PFSK-1 (cell line): ENCODE measurements around the gene ST8SIA1.

Source experiments
- FOXP2 ChIP-seq: optimal IDR thresholded peaks from 2 replicates; pipeline ENCODE3; 2011; ENCODE audit warnings: borderline replicate concordance, control low read depth, inconsistent platforms; ENCODE audit not compliant: insufficient read depth; ENCODE audit errors: extremely low read length, extremely low read depth
- POLR2AphosphoS5 ChIP-seq: IDR thresholded peaks from 2 replicates; pipeline ENCODE4 v1.6.1; 2012; ENCODE audit warnings: low read depth, mild to moderate bottlenecking, control low read depth, low read length, moderate library complexity
- SIN3A ChIP-seq: IDR thresholded peaks from 2 replicates; pipeline ENCODE4 v1.6.1; 2012; ENCODE audit warnings: mild to moderate bottlenecking, low read length, moderate library complexity, borderline replicate concordance; ENCODE audit not compliant: insufficient read depth
- TAF1 ChIP-seq: IDR thresholded peaks from 2 replicates; pipeline ENCODE4 v1.6.1; 2012; ENCODE audit warnings: low read length, control low read depth, borderline replicate concordance; ENCODE audit not compliant: insufficient read depth
- TF ChIP-seq, protein P1 (sequence below), 2 experiments: IDR thresholded peaks; 2 replicates each; pipeline versions ENCODE4 v1.6.1 to v1.8.0; 2011 to 2012; ENCODE audit warnings: low read depth in 2 of 2, low read length in 2 of 2, control low read depth in 1 of 2, inconsistent platforms in 1 of 2, mild to moderate bottlenecking in 1 of 2, moderate library complexity in 1 of 2; ENCODE audit not compliant: insufficient read depth in 1 of 2

- TF ChIP-seq FOXP2 (no peak), POLR2AphosphoS5 (no peak), SIN3A (no peak), TAF1 (no peak)
- TF ChIP-seq, protein P1, sequence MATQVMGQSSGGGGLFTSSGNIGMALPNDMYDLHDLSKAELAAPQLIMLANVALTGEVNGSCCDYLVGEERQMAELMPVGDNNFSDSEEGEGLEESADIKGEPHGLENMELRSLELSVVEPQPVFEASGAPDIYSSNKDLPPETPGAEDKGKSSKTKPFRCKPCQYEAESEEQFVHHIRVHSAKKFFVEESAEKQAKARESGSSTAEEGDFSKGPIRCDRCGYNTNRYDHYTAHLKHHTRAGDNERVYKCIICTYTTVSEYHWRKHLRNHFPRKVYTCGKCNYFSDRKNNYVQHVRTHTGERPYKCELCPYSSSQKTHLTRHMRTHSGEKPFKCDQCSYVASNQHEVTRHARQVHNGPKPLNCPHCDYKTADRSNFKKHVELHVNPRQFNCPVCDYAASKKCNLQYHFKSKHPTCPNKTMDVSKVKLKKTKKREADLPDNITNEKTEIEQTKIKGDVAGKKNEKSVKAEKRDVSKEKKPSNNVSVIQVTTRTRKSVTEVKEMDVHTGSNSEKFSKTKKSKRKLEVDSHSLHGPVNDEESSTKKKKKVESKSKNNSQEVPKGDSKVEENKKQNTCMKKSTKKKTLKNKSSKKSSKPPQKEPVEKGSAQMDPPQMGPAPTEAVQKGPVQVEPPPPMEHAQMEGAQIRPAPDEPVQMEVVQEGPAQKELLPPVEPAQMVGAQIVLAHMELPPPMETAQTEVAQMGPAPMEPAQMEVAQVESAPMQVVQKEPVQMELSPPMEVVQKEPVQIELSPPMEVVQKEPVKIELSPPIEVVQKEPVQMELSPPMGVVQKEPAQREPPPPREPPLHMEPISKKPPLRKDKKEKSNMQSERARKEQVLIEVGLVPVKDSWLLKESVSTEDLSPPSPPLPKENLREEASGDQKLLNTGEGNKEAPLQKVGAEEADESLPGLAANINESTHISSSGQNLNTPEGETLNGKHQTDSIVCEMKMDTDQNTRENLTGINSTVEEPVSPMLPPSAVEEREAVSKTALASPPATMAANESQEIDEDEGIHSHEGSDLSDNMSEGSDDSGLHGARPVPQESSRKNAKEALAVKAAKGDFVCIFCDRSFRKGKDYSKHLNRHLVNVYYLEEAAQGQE (IDR thresholded peaks at IDR 0.05; ENCODE audit: insufficient read depth in 1 of 2, low read depth in 2 of 2, low read length in 2 of 2) = no peak
Observed at GRCh38 chr12:22268406-22268805, 66.1 kb downstream of the ST8SIA1 start.
